GM21825 (cell line): ENCODE results near the gene CRHR1.
"Not testable (repeated sequence)": the region's sequence is repeated elsewhere in the genome, so short reads cannot be mapped to it uniquely, and the experiment has no call there.

Source experiments
- ATAC-seq: cut with Tn5 transposase; IDR thresholded peaks from one replicate; pipeline ENCODE4 v1.9.1; 2021; ENCODE audit warnings: mild to moderate bottlenecking, moderate library complexity; ENCODE audit not compliant: unreplicated experiment

Gene CRHR1

DNA sequence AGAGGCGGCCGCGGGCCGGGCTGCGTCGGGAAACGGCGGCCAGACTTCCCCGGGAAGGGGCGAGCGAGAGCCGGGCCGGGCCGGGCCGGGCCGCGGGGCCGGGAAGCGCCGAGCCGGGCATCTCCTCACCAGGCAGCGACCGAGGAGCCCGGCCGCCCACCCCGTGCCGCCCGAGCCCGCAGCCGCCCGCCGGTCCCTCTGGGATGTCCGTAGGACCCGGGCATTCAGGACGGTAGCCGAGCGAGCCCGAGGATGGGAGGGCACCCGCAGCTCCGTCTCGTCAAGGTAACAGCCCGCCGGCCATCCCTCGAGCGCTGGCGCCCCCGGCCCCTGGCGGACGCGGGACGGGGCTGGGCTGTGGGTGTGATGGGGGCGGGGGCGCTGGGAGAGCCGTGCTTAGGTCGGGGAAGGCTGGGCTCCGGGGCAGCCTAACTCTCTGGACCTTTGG lies at the start of gene CRHR1:
Gene CRHR1 (plus strand): TSS at position 28 of the 448 bp plus-strand sequence. CDS start 225 bp downstream, at position 253.
- no peak for ATAC-seq

DNA sequence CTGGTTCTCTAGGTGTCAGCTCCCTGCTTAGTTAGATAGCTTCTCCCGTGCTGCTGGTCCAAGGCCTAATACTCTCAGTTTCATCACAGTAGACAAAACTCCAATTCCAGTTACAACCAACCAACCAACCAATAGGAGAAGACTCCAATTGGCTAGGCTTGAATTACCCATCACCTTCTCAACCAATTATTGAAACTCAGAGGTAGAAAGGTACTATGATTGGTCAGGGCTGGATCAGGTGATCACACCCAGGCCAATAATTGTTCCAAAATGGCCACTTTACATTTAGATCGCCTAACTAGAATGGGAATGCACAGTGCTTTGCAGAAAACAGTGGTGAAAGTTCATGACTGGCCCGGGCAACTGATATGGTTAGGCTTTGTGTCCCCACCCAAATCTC lies 49.5 kb upstream of the CRHR1 start:
- no peak for ATAC-seq

DNA sequence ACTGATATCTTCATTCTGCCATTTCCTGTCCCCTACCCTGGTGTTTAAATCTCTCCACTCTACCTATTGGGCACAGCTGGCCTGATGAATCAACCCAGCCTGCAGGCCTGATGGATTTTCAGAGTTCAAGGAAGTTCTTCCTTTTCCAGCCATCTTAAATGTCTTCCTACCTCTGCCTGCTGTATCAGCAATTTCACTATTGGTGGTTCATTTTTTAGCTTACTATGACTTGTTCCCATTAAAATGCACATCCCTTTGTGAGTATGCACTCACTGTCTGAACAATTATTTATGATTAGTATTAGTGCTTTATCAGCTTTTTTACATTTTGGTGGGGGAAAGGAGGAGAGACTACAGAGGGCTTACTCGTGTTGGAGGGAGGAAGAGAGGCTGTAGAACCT lies 48.6 kb upstream of the CRHR1 start:
- ATAC-seq = no peak

DNA sequence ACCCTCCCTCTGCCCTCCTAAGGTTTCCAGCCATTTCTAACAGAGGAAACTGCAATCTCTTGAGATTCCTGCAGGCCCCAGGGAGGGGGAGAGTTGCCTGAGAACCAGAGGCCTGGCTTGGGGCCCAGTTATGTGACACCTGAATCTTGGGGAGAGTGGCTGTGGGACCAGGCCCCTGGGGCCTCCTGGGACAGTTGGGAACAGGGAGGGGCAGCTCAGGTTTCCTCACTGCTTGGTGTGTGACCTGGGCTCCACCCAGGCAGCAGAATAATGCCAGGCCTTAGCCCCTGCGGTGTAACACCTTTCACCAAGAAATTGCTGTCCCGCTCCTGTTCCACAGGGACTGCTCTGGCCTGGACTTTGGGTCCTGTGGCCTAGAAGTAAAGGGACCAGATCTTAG lies 44.3 kb upstream of the CRHR1 start:
- ATAC-seq = no peak

DNA sequence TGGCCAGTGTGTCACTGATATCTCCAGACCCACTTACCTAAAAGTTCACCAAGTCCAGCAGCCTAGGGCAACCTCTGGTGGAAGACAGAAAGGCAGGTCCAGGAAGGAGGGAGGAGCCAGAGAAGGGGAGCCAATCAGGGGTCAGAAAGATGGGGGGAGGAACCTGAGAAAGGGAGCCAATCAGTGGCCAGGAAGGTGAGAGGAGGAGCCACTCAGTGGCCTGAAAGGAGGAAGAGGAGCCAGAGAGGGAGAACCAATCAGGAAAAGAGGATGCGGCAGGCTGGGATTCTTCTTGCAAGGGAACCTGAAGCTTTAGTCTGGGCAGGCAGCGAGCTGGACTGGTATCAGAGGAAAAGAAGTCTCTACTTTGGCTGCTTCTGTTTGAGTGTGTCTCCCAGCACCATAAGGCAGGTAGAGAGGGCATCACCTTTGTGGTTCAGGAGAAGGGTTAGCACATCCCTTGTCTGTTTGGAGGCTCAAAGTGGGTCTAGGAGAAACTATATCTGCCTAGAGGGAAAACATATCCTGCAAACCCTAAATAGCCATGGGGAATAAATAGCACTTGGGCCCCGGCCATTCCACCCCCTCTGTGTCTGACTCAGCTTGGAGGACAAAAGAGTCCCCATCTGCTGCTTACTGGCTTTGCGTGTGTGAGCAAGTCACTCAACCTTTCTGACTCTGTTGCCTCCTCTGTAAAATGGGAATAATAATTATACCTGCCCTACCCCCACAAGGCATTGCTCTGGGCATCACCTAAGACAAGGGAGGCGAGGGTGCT lies 43.4 kb upstream of the CRHR1 start:
- no peak for ATAC-seq

DNA sequence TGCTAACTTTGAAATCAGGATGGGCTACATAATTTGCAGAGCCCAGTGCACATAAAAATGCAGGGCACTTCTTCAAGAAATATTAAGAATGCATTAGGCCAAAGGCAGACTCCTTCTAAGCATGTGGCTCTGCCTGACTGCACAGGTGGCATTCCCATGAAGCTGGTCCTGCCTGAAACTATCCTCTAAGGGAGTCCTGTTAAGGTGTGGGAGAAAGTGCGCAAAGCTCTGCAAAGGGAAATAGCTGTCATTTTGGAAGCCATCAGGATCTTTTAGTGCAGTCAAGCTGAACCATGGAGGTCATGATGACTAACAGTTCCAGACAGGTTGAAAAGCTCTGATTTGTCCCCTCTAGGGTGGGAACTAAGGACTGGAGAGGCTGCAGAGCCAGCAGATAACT lies 41.9 kb upstream of the CRHR1 start:
- ATAC-seq = no peak

DNA sequence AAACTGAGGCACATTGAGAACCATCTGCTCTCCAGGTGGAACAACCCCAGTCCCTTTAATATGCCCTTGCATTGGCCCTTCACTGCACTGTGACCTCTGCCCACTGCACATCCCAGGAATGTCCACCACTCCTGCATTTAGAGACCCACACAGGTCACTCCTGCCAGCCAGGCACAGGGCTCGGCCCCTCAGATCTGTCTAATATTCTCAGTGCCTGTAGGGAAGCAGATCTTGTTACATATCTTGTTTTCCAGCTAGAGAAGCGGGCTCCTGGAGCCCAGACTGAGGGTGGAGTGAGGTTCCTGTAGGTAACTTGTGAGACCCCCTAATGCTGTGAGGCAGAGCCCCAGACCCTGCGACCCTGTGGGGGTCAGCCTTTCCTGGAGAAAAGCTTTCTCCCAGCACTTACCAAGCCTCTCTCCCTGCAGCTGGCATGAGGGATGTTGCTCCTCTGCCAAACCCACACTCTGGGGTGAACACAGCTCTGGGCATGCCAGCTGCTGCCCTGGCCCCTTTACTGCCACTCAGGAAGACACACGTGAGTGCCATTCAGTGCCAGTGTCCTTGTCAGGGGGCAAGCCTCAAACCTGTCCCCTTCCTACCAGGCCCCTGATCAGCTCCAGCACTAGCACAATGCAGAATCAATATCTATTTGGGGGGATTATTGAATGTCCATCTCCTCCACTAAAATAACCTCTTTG lies 40.3 kb upstream of the CRHR1 start:
- no peak for ATAC-seq

DNA sequence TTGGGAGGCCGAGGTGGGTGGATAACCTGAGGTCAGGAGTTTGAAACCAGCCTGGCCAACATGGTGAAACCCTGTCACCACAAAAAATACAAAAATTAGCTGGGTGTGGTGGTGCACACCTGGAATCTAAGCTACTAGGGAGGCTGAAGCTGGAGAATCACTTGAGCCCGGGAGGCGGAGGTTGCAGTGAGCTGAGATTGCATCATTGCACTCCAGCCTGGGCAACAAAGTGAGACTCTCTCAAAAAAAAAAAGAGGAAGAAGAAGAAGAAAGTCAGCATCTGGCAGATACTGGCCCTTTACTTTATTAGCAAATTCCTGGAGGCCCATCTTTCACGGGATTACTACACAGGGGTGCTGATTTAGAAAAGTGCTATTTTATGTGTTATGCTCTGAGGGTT lies 39.3 kb upstream of the CRHR1 start:
- ATAC-seq = not testable (repeated sequence)

DNA sequence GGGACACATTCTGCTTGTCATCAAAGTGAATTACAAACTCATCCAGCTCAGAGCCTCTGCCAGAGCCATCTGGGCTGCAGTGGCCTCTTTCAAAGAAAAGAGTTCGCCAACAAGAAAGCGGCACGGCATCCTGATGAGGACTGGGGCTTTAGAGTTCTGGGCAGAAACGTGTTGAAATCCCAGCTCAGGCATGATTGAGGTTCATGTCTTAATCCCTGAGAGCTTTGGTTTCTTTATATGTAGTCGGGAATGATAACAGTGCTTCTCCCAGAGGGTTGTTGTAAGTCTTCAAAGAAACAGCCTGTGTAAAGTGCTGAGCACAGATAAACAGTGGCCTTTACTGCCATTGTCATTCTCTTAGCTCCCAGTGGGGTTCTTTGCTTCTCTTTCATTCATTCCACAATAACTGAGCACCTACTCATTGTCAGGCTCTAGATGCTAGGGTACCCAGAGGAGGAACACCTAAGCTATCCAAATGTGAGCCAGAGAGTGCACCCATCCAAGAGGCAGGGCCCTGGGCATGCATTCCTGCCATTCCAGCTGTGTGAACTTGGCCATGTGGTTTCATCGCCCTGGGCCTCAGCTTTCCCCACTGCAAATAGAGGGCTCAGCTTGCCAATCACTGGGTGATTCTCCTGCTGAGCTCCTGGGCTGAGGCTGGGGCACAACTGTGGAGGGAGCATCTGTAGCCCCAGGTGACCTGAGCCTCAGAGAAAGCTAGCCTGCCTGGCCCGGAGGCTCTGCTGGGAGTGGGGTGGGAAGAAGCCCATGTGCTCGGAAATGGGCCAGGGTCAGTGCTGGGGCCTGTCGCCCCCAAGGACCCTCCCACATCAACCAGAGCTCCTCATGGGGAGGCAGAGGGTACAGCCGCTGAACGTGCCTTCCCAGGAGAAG lies 38.3 kb upstream of the CRHR1 start:
- no peak for ATAC-seq

DNA sequence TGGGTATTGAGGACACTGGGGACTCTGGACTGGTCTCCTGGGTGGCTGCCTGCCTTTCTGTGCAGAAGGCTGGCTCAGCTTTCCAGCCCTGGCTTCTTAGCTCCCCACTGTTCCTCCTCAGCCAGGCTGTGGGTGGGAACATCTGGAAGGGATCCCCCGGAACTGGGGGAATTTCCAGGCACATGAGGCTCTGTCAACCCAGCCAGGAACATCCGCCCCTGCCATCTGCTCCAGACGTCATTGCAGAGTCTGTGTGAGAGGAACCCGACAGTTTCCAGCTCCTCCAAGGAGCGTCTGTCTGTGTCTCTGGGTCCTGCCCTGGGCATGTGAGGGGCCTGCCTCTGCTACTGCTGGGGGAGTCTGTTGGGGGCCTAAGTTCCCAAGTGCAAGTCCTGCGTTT lies 36.2 kb upstream of the CRHR1 start:
- no peak for ATAC-seq

DNA sequence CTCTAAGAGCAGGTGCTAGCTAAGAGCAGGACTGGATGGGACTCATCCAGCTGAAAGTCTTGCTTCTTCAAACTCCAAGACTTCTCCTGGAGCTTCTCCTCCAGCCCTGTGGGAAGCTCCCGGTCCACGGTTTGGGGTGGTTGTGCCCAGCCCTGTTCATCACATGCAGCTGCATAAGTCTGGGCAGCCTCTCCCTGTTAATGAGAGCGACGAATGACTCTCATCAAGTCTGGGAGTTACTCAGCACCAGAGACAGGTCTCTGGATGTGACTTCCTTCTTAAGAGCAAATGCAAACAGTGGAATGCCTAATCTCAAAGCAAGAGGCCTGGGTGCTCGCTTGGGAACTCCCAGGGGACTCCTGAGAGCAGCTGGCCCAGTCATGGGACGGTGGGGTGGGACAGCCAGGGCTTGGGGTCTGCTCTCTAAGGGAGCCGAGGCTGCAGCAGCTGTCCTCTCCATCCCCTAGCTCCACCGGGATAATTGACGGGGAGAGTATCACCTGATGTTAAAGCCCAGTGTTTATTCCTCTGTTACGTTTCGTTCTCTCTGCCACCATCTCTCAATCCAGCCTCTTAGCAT lies 35.3 kb upstream of the CRHR1 start:
- no peak for ATAC-seq

DNA sequence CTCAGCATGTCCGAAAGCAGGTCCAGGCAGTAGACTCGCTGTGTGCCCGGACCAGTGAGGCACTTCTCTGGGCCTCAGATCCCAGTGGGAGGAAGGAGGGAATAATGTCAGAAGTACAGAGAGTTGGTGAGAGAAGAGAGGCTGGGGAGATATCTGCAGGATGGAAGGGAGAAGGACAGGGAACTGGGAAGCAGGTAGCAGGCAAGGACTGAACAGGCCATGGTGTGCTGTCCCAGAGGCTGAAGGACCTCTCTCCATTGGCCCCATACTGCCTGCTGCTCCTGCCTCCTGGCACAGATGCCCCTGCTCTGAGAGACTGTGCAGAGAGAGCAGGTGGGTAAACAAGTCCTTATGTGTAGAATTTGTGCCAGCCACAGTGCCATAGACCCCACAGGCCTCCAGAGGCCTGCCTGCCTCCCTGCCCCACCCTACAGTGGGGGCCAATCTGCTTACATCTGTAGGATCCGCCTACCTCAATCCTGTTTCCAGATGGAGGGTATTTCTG lies 34.2 kb upstream of the CRHR1 start:
- ATAC-seq = no peak

DNA sequence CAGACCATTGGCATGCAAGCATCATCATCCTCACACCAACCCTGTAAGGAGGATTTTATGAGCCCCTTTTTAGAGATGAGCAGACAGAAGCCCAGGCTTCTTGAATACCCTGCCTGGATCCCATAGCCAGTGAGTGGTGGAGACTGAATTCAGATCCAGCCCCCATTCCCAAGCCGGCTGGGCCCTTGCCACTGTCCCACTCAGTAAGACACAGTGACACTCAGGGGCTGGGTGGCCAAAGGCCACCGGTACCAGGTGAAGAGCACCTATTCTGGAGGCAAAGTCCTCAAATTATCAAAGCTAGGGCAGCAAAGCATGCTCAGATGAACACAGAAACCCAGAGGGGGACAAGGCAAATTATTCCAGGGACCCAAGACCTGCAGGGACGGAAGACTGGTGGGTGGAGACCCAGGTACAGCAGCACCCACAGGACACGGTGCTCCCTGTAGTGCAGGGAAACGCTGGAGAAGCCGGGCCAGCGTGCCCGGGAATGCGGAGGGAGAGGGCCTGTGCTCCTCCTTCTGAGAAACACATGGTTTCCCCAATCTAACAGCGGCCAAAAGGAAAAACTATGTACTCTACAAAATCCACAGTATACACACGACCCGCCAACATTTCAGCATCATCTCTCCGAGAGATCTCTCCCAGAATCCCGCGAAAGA lies 33.2 kb upstream of the CRHR1 start:
- no peak for ATAC-seq

DNA sequence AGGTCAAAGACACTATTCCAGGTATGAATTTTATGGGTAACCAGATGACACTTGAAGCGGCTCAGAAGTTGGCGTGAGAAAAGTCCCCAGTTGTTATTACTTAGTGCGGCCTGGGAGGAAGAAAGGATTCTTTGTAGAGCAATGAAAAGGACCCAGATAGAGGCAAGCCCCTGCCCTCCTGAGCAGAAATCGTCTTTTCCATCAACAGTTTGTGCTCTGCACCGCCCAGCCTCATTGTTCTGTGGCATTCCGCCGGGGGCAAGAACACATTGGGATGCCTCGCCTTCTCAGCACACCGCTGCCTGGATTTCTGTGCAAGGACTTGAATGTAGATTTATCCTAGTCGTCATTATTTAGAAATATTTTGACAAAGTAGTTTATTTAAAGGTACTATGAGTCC lies 32.7 kb upstream of the CRHR1 start:
- ATAC-seq = no peak

DNA sequence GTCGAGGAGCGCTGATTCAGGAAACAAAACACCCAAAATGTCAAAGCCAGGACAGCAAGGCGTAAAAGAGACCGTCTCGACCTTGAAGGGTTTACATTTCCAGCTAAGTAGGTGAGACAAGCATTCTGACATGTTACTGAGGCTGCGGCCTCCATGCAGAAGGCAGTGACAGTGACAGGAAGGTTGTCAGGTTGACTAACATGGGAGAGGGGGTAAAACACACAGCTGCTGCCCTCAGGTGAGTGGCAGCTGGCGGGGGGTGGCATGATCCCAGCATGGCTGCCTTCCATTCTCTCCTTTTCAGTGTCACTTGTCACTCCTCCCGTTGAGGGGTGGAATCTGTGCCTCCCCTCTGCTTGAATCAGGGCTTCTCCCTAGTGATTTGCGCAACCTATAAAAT lies 31.9 kb upstream of the CRHR1 start:
- no peak for ATAC-seq

DNA sequence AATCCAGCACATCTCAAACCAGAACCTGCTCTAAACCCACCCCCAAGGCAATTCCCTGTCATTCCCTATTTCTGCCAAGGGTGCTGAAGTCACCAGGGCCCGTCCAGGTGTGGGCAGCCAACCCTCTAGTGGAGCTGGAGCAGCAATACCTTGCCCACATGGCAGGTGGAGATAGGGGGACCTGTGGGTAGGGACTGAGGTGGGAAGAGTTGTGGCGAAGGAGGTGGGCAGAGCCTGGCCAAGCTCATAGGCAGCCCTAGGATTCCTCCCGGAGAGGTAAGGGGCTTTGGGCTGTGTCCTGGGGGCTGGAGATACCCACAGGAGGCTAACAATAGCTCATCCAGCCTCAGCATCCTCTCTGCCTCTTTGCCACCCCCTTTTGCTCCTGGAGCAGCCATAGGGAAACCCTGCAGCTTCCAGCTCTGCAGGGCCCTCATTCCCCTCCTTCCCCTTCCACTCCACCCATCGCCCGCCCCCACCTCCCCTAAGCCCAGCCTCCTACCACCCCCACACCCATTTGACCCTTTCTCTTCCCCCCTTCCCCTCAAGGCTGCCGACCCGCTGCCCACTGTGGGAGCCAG lies 30.4 kb upstream of the CRHR1 start:
- ATAC-seq = no peak

DNA sequence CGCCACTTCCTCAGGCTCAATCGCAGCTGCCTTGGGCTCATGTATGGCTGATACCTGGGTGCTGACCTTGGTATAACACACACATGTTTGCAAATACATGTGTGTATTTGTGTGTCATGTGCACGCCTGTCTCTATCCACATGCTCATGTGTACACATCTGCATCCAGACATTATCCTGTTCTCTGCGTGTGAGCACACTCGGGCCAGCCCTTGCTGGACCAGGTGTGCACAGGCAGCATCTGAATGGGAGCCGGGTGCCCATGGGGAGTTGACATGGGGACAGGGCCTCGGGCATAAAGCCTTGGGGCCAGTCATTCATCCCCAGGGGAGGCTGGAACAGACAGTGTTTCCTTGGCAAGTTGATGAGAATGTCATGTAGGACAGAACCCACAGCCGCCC lies 29.1 kb upstream of the CRHR1 start:
- ATAC-seq = no peak

DNA sequence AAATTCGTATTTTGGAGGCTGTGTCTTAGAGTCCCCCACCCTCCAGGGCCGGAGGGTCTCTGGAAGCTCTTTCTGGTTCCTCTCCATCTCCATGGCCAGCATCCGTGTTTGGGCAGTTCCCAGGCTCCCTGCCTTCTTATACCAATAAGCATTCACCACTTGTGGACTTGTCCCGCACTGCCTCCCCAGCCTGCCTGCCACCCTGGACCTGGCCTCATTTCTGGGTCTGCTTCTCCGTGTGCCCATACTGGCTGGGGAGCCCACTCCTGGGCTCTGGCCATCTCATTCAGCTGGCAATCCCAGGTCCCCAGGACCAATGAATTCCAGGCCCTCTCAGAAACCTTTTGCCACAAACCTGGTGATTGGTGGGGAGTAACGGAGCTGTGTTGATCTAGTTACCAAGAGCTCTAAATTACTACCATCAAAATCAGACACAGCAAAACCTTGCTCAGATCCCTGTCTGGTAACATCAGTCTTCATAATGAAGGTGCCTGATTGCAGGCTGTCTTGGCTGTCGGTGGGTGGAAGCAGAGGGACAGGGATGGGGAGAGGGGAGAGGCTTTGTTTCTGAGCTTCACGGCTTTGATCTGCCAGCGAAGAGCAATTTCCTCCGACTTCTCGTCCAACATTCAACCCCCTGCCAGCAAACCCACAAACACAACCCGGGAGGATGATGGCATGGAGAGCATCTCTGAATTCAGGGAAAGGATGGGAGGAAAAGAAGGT lies 27.7 kb upstream of the CRHR1 start:
- ATAC-seq = no peak

DNA sequence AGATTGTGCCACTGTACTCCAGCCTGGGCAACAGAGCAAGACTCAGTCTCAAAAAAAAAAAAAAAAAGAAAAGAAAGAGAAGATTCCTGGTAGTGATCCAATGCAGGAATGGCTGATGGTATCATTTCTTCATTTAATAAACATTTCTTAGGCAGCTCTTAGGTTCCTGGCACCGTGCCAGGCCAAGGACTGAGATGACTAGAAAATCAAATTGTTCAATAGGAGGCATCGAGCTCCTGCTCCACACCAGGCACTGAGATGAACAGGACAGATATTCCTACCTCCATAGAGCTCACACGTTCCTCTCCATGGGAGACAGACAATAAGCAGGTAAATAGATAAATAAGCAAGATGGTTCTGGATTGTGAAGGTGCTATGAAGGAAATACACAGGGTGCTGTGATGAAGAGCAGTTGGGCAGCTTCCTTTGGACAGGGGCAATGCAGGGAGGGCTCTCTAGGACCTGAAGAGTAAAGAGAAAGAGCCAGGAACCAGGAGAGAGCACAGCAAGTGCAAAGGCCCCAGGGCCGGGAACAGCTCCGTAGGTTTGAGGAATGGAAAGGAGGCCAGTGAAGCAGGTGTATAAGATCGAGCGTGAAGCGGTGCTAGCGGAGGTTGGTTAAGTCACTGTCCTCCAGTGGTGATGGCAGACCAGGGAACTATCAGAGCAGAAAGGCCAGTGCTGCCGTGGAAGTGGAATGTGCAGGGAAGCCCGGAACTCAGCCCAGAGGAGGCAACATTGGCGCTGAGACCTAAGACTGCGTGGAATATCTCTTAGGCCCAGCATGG lies 26.5 kb upstream of the CRHR1 start:
- no peak for ATAC-seq
